ENCODE measurements around the gene IQCH. TPM values are rescaled to one million over a fixed set of nuclear protein-coding genes. Genes with fewer than 3 reads are reported as not detected.

IQCH gene
- total RNA-seq, result 1.1 and 1.7 TPM in 2 replicates

DNA sequence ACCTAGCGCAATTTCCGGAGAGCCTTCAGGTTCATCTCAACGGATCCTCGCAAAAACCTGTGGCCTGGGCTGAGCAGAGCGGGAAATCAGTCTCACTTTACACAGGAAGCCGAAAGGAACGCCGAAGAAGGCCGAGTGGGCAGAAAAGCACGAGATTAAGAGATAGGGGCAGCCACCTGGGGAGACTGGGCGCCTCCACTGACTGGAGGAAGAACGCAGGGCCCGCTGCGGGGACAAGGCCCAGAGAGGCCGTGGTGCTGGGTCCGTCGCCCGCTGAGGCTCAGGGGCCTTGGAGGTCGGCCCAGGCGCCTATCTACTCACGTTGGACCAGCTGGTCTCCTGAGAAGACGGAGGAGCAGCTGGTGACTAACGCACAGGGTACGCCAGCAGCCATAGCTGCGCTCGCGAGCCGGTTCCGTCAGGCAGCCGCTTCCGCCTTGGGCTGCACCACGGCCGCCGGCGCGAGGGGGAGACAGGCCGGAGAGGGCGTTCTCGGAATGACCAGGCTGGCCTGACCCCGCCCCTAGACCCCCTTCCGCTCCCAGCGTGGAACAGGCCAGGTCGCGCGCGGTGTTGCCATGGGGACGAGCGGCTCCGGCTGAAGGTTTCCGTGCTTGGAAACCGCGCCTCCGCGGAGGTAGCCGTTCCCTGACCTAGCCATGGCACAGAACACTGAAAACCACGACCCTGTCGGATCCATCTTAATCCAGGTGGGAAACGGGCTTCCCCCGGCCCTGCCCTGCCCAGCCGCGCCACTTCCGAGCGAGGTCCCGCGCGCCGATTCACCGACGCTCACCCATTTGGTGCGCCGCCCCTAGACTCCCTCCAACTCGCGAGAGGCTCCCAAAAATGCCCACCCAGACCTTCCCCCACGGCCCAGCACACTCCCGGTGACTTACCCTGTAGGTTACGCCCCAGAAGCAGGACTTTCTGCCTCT is at the start of gene IQCH, which contains the start of gene AAGAB:
Gene IQCH, plus strand, starts transcription at position 549 of the 938 bp plus-strand sequence. Its CDS starts 111 bp downstream, at position 660.
Gene AAGAB, minus strand, starts transcription at position 424 of the 938 bp plus-strand sequence. Its CDS starts 30 bp downstream, at position 394.

DNA sequence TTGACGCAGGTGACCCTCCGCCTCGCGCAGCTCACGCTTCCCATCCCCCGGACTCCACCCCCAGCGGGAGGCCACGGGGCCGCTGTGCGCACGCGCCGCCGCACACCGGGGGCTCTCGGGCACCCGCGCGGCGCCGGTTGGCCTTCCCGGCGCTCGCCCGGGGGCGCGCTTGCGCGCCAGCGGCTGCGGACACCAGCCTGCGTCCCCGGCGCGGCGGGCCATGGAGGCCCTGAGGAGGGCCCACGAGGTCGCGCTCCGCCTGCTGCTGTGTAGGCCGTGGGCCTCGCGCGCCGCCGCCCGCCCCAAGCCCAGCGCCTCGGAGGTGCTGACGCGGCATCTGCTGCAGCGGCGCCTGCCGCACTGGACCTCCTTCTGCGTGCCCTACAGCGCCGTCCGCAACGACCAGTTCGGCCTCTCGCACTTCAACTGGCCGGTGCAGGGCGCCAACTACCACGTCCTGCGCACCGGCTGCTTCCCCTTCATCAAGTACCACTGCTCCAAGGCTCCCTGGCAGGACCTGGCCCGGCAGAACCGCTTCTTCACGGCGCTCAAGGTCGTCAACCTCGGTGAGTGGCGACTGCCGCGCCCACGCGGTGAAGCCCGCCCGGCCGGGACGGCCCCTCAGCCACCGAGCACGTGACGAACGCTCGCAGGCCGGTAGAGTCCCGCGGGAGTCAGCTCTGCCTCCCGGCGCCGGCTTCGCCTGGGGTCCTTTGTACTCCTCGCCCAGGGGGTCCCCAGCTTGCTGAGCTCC is 266.6 kb downstream of the IQCH start, which contains the start of gene C15orf61:
Gene C15orf61, plus strand, starts transcription at position 103 of the 754 bp plus-strand sequence. Its CDS starts 118 bp downstream, at position 221.

DNA sequence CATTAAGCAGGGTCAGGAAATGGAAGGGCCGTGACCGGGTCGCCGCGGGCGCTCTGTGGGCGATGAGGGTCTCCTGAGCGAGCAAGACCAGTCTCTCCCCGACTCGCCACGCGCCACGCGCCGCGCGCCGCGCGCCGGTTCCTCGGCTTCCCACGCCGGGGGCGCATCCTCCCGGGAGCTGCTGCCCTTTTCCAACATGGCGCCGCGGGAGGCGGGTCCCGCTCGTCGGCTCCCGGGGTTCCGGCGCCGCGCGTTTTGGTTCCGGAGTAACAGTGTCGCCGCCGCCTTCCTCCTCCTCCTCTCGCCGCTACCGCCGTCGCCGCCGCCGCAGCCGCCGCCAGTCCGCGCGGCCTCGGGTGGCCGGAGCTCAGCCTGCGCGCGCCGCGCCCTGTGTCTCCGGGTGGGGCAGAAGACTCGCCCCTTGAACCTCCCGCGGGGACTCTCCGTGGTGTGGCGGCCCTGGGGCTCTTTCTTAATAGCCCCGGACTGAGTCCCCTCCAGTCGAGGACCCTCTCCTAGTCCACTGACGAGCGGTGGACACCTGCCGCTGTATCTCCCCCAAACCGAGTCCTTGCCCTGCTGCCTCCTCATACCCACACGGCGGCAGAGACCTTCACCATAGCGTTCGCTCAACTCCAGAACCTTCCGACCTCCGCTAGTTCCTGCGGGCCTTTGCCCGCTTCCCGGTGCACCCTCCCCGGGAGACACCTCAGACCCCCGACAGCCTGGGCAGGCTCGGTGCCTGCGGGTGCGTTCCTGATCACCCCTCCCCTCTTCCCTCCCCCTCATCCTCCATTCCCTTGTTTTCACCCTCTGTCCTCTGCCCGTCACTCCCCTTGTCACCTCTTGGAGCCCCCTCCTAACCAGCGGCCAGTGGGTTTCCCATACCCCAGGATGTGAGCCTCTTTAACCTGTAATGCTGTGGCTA is 288.1 kb downstream of the IQCH start, which contains the start of gene MAP2K5:
Gene MAP2K5, plus strand, starts transcription at position 284 of the 928 bp plus-strand sequence. Its CDS starts 633 bp downstream, at position 917.

Other genes with a start within 250 kb of the IQCH start
- 63.0 and 70.6 TPM in 2 replicates for gene SMAD3, start 189.2 kb upstream of the IQCH start, total RNA-seq
- 33.8 and 35.7 TPM in 2 replicates for gene AAGAB, start 125 bp upstream of the IQCH start, total RNA-seq